D721Med (cell line): ENCODE results near the gene BMP2K.

ENCODE experiments used
- DNase-seq: peaks from one replicate; pipeline ENCODE4 v3.0.0; 2011; ENCODE audit warnings: low spot score; ENCODE audit not compliant: insufficient read length
- FAIRE-seq: peaks from 2 replicates; lab custom pipeline; 2011; peaks lifted over from hg19 to GRCh38; lab: Jason Lieb, UNC
- TF ChIP-seq, protein P1 (sequence below): IDR thresholded peaks from 2 replicates; pipeline ENCODE4 v1.5.1; 2012; ENCODE audit warnings: mild to moderate bottlenecking, control low read depth; ENCODE audit not compliant: insufficient read depth; ENCODE audit errors: missing control alignments

The BMP2K gene

DNA sequence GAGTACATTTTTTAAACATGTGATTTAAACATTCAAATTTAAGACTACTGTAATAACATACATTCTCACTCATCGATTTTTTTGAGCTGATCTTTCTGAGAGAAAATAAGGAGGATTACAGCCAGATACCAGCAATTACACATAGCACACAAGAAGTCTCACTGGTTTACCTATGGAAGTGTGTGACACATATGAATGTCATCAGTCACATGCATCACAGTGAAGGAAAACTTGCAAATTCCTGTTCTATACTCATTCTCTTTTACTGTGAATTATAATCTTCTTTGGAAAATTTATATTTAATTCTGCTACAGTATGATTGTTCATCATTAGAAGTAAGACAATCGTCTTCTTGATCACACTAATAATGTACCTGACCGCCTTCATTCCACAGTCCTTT lies 21.3 kb upstream of the BMP2K start:
- DNase-seq (no peak), FAIRE-seq (no peak)
- TF ChIP-seq, protein P1, sequence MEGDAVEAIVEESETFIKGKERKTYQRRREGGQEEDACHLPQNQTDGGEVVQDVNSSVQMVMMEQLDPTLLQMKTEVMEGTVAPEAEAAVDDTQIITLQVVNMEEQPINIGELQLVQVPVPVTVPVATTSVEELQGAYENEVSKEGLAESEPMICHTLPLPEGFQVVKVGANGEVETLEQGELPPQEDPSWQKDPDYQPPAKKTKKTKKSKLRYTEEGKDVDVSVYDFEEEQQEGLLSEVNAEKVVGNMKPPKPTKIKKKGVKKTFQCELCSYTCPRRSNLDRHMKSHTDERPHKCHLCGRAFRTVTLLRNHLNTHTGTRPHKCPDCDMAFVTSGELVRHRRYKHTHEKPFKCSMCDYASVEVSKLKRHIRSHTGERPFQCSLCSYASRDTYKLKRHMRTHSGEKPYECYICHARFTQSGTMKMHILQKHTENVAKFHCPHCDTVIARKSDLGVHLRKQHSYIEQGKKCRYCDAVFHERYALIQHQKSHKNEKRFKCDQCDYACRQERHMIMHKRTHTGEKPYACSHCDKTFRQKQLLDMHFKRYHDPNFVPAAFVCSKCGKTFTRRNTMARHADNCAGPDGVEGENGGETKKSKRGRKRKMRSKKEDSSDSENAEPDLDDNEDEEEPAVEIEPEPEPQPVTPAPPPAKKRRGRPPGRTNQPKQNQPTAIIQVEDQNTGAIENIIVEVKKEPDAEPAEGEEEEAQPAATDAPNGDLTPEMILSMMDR = no peak

DNA sequence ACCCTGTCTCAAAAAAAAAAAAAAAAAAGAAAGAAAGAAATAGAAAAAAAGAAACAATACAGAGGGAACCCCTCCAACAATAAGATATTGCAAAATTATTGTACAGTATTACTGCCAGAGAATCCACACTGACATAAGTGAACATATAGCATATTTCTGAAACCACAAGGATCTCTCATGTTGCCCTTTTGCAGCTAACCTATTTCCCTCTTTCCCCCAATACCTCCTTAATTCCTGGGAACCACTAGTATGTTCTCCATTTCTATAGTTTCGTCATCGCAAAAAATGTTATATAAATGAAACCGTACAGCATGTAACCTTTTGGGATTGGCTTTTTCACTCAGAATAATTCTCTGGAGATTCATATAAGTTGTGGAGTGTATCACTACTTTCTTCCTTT lies 20.0 kb upstream of the BMP2K start:
- TF ChIP-seq, protein P1 = no peak
- DNase-seq = no peak
- FAIRE-seq = no peak

DNA sequence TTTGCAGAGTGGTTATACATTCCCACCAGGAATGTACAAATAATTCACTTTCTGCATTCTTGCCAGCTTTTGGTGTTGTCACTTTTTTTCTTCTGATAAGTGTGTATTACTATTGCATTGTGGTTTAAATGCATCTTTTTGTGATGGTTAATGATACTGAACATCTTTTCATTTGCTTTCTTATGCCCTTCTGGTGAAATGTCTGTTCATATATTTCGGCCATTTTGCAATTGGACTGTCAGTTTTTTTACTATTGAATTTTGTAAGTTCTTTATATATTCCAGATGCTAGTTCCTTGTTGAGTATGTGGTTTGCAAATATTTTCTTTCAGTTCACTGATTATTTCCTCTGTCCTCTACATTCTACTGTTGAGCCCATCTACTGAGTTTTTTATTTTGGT lies 19.4 kb upstream of the BMP2K start:
- DNase-seq (no peak), FAIRE-seq (no peak)
- TF ChIP-seq, protein P1 = no peak

DNA sequence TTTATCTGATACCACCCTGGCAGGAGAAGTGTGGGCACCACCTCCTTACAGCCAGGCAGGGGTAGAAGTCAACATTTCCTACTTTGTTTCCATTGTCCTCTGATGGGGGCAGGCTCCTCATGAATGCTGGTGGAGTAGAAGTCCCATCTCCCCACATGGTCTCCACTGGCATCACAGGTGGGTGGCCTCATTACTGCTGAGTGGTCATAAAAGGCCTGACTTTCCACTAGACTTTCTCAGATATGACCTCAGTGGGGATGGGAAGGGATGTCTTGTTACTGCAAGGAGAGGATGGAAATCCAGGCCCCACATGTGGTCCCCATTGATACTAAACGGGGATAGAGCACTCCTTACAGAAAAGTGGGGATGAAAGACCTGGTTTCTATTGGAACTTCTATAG lies 18.6 kb upstream of the BMP2K start:
- FAIRE-seq (no peak), DNase-seq (no peak)
- TF ChIP-seq, protein P1 = no peak

DNA sequence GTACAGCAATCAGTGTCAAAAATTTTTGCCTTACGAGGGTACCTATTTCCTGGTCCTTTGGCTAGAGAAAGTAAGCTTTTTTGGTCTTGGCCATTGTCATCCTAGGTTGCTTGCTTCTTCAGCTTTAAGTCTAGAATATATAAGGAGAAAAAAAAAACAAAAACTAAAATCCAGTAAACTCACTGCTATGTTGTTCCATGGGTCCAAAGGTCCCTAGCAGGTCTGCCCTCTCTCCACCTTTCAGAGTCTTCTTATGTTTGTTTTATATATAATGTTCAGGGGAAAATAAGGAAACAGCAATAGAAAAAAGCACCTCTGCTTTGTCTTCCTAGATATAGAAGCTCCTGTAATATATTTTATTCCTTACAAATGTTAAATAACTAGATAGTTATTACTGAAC lies 18.1 kb upstream of the BMP2K start:
- FAIRE-seq (no peak), DNase-seq (no peak)
- TF ChIP-seq, protein P1 = no peak

DNA sequence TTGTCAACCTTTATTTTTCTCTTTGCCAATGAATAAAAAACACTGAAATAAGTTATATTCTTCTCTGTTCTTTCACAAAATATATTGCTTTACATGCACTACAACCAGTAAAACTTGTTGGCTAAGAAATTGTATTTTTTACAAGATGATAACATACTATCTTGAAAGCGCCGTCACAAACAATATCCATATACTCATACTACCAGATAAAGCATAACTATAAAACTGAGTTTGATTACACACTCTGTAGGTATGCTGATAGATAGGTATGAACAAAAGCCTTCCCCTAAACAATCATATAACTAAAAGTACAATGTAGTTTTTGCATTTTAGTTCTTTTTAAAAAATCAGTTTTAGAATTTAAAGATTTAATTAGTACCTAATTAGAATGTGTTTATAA lies 13.6 kb upstream of the BMP2K start:
- DNase-seq (no peak), FAIRE-seq (no peak)
- TF ChIP-seq, protein P1 = no peak

DNA sequence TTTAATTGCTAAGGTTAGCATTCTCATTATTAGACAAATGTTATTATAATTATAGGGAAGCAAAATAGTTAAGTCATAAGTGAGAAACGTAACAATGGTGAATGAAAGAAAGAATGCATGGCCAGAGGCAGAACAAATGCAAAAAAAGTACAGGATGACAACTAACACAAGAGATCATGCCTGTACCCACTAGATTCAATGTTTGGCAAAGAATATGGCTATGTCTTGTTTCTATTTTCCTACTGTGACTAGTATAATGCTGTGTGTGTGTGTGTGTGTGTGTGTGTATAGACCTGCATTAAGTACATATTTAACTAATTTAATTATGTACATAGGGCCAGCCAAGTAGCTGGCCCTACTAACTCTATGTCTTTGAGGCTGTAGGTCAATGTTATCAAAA lies 12.9 kb upstream of the BMP2K start:
- DNase-seq = no peak
- TF ChIP-seq, protein P1 = no peak
- FAIRE-seq = no peak
